CD4-positive, alpha-beta T cell (primary cell): ENCODE measurements around the gene DAAM1. TPM values are rescaled to one million over a fixed set of nuclear protein-coding genes. Genes with fewer than 3 reads are reported as not detected.

Experiments used
- ATAC-seq: fragments of 200-7000 bp; cut with Tn5 transposase; one replicate; pipeline ENCODE4 v1.10.0; 2022; ENCODE audit warnings: mild to moderate bottlenecking; ENCODE audit not compliant: poor library complexity
- CTCF ChIA-PET: fragments of 350-600 bp; sonication (Branson Sonifier 250); formaldehyde crosslinking; loops from one replicate; lab custom pipeline; 2021; ENCODE audit warnings: antibody characterized with exemption, inconsistent platforms; lab: Charles Lee
- POLR2A ChIA-PET: fragments of 350-600 bp; sonication (Branson Sonifier 250); formaldehyde crosslinking; loops from one replicate; lab custom pipeline; 2021; ENCODE audit warnings: antibody characterized with exemption, inconsistent platforms; lab: Charles Lee
- DNase-seq, 14 experiments: peaks; one replicate each; pipeline ENCODE4 v3.0.0-alpha.2; 2013 to 2020; ENCODE audit warnings: mixed read lengths in 2 of 14
- H3K27ac ChIP-seq, 2 donors: one replicate each; pipeline versions ENCODE4 v1.5.1 to v1.7.0; 2013; ENCODE audit warnings: low read length in 2 of 2, low read depth in 1 of 2, mild to moderate bottlenecking in 1 of 2
- H3K27me3 ChIP-seq, 2 experiments: 1 replicate in 1 of 2; 2 replicates in 1 of 2; pipeline versions ENCODE4 v1.6.1 to v1.7.0; 2013; ENCODE audit warnings: low read length in 2 of 2, control low read depth in 1 of 2, mild to moderate bottlenecking in 1 of 2, moderate library complexity in 1 of 2; ENCODE audit not compliant: insufficient read depth in 2 of 2, control insufficient read depth in 1 of 2
- H3K36me3 ChIP-seq: one replicate; pipeline ENCODE4 v1.6.1; 2013; ENCODE audit warnings: low read length, control low read depth; ENCODE audit not compliant: insufficient read depth
- H3K4me1 ChIP-seq: one replicate; pipeline ENCODE4 v1.6.1; 2013; ENCODE audit warnings: low read length, control low read depth; ENCODE audit not compliant: insufficient read depth
- H3K4me3 ChIP-seq: one replicate; pipeline ENCODE4 v1.5.1; 2013; ENCODE audit warnings: mild to moderate bottlenecking, low read length, moderate library complexity
- H3K9me3 ChIP-seq, 2 experiments: 1 replicate in 1 of 2; 2 replicates in 1 of 2; pipeline versions ENCODE4 v1.6.1 to v1.7.0; 2013; ENCODE audit warnings: low read length in 2 of 2, mild to moderate bottlenecking in 2 of 2, control low read depth in 1 of 2, moderate library complexity in 1 of 2; ENCODE audit not compliant: control insufficient read depth in 1 of 2, insufficient read depth in 1 of 2
- H3K27ac Mint-ChIP-seq: one replicate; pipeline ENCODE4 v1.8.0; 2020; ENCODE audit warnings: mixed read lengths
- H3K27me3 Mint-ChIP-seq: one replicate; pipeline ENCODE4 v1.8.0; 2021; ENCODE audit warnings: mixed read lengths
- H3K36me3 Mint-ChIP-seq: one replicate; pipeline ENCODE4 v1.8.0; 2021; ENCODE audit warnings: low read depth, mixed read lengths
- H3K4me1 Mint-ChIP-seq: one replicate; pipeline ENCODE4 v1.8.0; 2021; ENCODE audit warnings: low read depth, mixed read lengths
- H3K4me3 Mint-ChIP-seq: one replicate; pipeline ENCODE4 v1.8.0; 2020; ENCODE audit warnings: mild to moderate bottlenecking, mixed read lengths
- H3K9me3 Mint-ChIP-seq: one replicate; pipeline ENCODE4 v1.8.0; 2020; ENCODE audit warnings: mixed read lengths
- intact Hi-C, 2 experiments: fragments of 100-400 bp; cut with DNase I in 1 of 2; cut with micrococcal nuclease in 1 of 2; formaldehyde crosslinking; loops; one replicate each; pipeline versions ENCODE4 v1.15.1 to v1.9.0; 2023 to 2025; cut with DNase I, micrococcal nuclease
- total RNA-seq, 174 experiments: library from RNA in 2 of 174; stranded (reverse) in 2 of 174; gene quantifications; one replicate each; pipeline ENCODE4 v1.2.3 and lab custom pipeline; 2021 to 2026
- TF ChIP-seq, protein P1 (sequence below): fragments of 200-600 bp; IDR thresholded peaks from one replicate; pipeline ENCODE4 v1.8.0; 2022; ENCODE audit warnings: antibody characterized with exemption, mild to moderate bottlenecking

Gene DAAM1
- total RNA-seq, 2 experiments from 2014 or later = 7.4 to 8.8 TPM

- TF ChIP-seq, protein P1, sequence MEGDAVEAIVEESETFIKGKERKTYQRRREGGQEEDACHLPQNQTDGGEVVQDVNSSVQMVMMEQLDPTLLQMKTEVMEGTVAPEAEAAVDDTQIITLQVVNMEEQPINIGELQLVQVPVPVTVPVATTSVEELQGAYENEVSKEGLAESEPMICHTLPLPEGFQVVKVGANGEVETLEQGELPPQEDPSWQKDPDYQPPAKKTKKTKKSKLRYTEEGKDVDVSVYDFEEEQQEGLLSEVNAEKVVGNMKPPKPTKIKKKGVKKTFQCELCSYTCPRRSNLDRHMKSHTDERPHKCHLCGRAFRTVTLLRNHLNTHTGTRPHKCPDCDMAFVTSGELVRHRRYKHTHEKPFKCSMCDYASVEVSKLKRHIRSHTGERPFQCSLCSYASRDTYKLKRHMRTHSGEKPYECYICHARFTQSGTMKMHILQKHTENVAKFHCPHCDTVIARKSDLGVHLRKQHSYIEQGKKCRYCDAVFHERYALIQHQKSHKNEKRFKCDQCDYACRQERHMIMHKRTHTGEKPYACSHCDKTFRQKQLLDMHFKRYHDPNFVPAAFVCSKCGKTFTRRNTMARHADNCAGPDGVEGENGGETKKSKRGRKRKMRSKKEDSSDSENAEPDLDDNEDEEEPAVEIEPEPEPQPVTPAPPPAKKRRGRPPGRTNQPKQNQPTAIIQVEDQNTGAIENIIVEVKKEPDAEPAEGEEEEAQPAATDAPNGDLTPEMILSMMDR = no peak
- no peak overlapping the region for H3K4me3 Mint-ChIP-seq
- Histone ChIP-seq H3K36me3 (peaks cover 33% of the 10 kb centered on the region), H3K4me3 (no peak overlapping the region), H3K27me3 (no peaks in the 10 kb centered on the region), H3K4me1 (no peaks in the 10 kb centered on the region), H3K9me3 (no peaks in the 10 kb centered on the region), H3K27ac (no peak overlapping the region)
- ChIA-PET POLR2A (no interaction called here), CTCF (no interaction called here)
- H3K9me3 Mint-ChIP-seq = no peaks in the 10 kb centered on the region
- intact Hi-C loops = no loop called here
- DNase-seq = no peak
- no peak overlapping the region for H3K27ac Mint-ChIP-seq
- H3K36me3 Mint-ChIP-seq = peaks cover 95% of the 10 kb centered on the region
- no peaks in the 10 kb centered on the region for H3K4me1 Mint-ChIP-seq
- no peaks in the 10 kb centered on the region for H3K27me3 Mint-ChIP-seq
- no peak for ATAC-seq
Observed at GRCh38 chr14:59328454-59328853, 140.0 kb downstream of the DAAM1 start.

- H3K4me1 Mint-ChIP-seq = no peaks in the 10 kb centered on the region
- H3K4me3 ChIP-seq = no peak overlapping the region
- no peaks in the 10 kb centered on the region for H3K9me3 ChIP-seq
- ATAC-seq = no peak
- no peaks in the 10 kb centered on the region for H3K27me3 ChIP-seq
- intact Hi-C loops = no loop called here
- peak in 1 of 14 experiments; percentile 2 for DNase-seq
- no peak overlapping the region for H3K27ac Mint-ChIP-seq
- TF ChIP-seq, protein P1 = no peak
- ChIA-PET POLR2A (interaction anchor here (0.6 kb wide), 1 partner anchor 240 kb away, joined by 3 read pairs; no protein-coding TSS in a partner anchor), CTCF (no interaction called here)
- no peaks in the 10 kb centered on the region for H3K9me3 Mint-ChIP-seq
- H3K36me3 ChIP-seq = peaks cover 31% of the 10 kb centered on the region
- H3K4me1 ChIP-seq = no peaks in the 10 kb centered on the region
- H3K4me3 Mint-ChIP-seq = no peak overlapping the region
- no peaks in the 10 kb centered on the region for H3K27me3 Mint-ChIP-seq
- H3K36me3 Mint-ChIP-seq = peaks cover 83% of the 10 kb centered on the region
- no peak overlapping the region for H3K27ac ChIP-seq
Observed at GRCh38 chr14:59330455-59330854, 142.0 kb downstream of the DAAM1 start.

GRCh38 chr14:59331217-59331616 is 142.8 kb downstream of the DAAM1 start:
- CTCF ChIA-PET = no interaction called here
- no peaks in the 10 kb centered on the region for H3K9me3 Mint-ChIP-seq
- H3K4me1 Mint-ChIP-seq = no peaks in the 10 kb centered on the region
- peaks cover 75% of the 10 kb centered on the region for H3K36me3 Mint-ChIP-seq
- no peak overlapping the region for H3K4me3 Mint-ChIP-seq
- ATAC-seq (no peak), DNase-seq (no peak)
- Histone ChIP-seq H3K9me3 (no peaks in the 10 kb centered on the region), H3K4me3 (no peak overlapping the region), H3K4me1 (no peaks in the 10 kb centered on the region), H3K36me3 (peaks cover 23% of the 10 kb centered on the region), H3K27ac (no peak overlapping the region), H3K27me3 (no peaks in the 10 kb centered on the region)
- intact Hi-C loops = no loop called here
- POLR2A ChIA-PET = no interaction called here
- TF ChIP-seq, protein P1 = no peak
- no peaks in the 10 kb centered on the region for H3K27me3 Mint-ChIP-seq
- no peak overlapping the region for H3K27ac Mint-ChIP-seq
